NCI-H1694 (cell line): Measurements from ENCODE around the gene CUL9.

Source experiments
- DNase-seq: peaks from one replicate; lab custom pipeline; 2025; lab: John Stamatoyannopoulos, UW

The CUL9 gene

DNA sequence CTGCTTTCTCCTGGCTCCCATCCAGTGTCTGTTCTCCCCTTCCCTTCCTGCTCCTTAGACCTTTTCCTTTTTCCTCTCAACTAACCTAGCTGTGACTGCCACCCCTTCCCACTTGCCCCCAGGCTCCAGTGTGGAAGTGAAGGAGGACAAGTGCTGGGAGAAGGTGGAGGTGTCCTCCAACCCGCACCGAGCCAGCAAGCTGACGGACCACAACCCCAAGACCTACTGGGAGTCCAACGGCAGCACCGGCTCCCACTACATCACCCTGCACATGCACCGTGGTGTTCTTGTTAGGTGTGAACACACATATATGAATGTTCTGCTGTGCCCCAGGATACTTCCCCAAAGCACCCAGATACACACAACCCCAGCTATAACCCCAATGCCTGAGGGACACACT lies 18.5 kb downstream of the CUL9 start:
- DNase-seq, result no peak

- DNase-seq, result no peak
Observed at GRCh38 chr6:43202451-43202850, 20.5 kb downstream of the CUL9 start.

GRCh38 chr6:43203029-43203717 lies 21.2 kb downstream of the CUL9 start:
- no peak for DNase-seq

- DNase-seq, result no peak
Observed at GRCh38 chr6:43203718-43204095, 21.7 kb downstream of the CUL9 start.

- no peak for DNase-seq
Observed at GRCh38 chr6:43204271-43205105, 22.5 kb downstream of the CUL9 start.

- no peak for DNase-seq
Observed at GRCh38 chr6:43205849-43206248, 23.9 kb downstream of the CUL9 start.

GRCh38 chr6:43207286-43207685 lies 25.3 kb downstream of the CUL9 start:
- DNase-seq, result no peak

DNA sequence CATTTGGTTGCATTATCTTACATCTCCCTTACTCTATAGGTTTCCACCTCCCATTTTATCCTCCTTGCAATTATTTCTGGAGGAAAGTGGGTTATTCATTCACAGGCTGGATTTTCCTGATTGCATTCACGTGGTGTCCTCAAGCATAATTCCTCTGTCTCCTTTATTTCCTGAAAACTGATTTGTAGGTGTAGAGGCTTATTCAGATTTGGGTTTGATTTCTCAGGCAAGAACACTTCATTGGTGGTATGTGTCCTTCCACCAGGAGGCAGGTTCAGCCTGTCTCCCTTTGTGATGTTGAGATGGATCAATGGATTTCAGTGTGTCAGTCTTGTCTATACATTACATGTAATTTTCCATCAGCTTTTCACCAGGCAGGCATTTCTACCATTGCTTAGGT lies 30.0 kb downstream of the CUL9 start:
- DNase-seq, result no peak

DNA sequence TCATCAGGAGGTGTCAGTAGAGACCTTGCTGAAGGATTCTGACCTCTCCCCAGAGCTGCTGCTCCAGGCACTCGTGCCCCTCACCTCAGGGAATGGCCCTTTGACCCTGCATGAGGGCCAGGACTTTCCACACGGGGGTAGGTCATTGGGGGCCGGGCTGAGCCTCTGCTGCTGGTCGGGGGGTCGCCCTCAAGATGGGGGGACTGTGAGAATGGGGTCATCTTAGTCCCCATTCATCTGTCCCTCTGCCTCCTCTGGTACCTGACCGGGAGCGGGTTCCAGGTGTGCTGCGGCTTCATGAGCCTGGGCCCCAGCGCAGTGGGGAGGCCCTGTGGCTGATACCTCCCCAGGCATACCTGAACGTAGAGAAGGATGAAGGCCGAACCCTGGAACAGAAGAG lies 31.4 kb downstream of the CUL9 start:
- no peak for DNase-seq

DNA sequence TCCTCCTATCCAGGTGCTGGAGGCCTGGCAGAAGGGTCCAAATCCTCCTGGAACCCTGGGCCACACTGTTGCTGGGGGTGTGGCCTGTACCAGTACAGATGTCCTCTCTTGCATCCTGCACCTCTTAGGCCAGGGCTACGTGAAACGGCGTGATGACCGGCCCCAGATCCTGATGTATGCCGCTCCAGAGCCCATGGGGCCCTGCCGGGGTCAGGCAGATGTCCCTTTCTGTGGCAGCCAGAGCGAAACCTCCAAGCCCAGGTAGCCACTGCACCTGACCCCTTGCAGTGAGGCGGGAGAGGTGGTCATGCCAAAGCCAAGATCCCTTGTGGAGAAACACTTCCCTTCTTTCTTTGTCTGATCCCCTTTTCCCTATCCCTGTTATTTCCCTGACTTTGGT lies 33.1 kb downstream of the CUL9 start:
- DNase-seq, result no peak

DNA sequence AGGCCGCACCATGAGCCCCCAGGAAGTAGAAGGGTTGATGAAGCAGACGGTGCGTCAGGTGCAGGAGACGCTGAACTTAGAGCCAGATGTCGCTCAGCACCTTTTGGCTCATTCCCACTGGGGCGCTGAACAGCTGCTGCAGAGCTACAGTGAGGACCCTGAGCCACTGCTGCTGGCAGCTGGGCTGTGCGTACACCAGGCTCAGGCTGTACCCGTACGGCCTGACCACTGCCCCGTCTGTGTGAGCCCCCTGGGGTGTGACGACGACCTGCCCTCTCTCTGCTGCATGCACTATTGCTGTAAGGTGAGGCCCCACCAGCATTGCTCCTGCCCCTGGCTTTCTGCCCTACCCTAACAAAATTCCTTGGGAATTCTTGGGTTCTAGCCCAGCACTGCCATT lies 34.2 kb downstream of the CUL9 start:
- DNase-seq, result peak; percentile 35

- DNase-seq, result no peak
Observed at GRCh38 chr6:43217351-43217750, 35.4 kb downstream of the CUL9 start.

GRCh38 chr6:43219119-43219518 lies 37.1 kb downstream of the CUL9 start:
- no peak for DNase-seq

- no peak for DNase-seq
Observed at GRCh38 chr6:43219814-43220213, 37.8 kb downstream of the CUL9 start.

DNA sequence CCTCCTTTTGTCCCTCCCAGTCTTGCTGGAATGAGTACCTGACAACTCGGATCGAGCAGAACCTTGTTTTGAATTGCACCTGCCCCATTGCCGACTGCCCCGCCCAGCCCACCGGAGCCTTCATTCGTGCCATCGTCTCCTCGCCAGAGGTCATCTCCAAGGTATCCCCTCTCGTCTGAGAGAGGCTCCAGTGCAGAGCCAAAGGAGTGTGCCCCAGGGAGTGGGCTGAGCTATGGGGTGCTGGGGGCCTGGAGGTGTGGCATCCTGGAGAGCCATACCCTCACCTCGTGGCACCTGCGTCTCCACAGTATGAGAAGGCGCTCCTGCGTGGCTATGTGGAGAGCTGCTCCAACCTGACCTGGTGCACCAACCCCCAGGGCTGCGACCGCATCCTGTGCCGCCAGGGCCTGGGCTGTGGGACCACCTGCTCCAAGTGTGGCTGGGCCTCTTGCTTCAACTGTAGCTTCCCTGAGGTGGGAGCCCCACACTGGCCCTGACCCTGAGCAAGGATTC lies 38.5 kb downstream of the CUL9 start:
- DNase-seq, result no peak

- DNase-seq, result no peak
Observed at GRCh38 chr6:43221046-43221972, 39.3 kb downstream of the CUL9 start.

DNA sequence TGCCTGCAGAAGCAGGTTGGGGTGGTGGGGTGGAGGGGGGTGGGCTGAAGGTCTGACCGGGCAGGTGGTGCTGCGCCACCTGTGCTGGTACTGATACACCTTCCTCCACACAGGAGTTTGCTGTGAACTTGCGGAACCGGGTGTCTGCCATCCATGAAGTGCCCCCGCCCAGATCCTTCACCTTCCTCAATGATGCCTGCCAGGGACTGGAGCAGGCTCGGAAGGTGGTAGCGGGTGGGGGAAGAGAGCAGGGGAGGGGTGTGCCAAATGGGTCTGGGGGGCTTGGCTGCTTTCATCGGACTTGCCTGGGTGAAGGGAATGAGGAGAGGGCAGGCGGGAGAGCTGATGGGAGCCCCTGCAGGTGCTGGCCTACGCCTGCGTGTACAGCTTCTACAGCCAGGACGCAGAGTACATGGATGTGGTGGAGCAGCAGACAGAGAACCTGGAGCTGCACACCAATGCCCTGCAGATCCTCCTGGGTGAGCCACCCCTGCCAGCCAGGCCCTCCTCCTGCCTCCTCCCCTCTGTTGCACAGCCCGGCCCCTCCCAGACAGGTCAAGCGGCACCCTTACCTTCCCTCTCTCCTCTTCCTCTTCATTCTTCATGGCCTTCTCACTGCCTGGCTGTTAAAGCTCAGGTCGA lies 40.5 kb downstream of the CUL9 start:
- DNase-seq, result no peak

DNA sequence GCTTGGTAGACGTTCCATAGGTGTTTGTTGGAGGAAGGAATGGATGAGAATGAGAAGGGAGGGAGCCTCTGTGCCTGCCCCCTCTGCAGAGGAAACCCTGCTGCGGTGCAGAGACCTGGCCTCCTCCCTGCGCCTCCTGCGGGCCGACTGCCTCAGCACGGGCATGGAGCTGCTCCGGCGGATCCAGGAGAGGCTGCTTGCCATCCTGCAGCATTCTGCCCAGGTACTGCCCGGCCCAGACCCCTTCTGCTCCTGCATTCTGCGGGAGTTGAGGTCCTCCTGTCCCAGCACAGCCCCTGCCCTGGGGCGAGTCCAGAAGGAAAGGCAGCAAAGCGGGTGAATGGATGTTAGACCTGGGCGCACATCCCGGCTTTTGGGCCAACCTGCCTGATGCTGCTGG lies 41.2 kb downstream of the CUL9 start:
- no peak for DNase-seq

- DNase-seq, result no peak
Observed at GRCh38 chr6:43226192-43226851, 44.3 kb downstream of the CUL9 start.

GRCh38 chr6:43228951-43229802 lies 47.2 kb downstream of the CUL9 start, which contains the start of gene DNPH1:
DNPH1 (minus strand) TSS chr6:43229481; CDS start chr6:43229456, 25 bp downstream.
- DNase-seq, result no peak
